ENCODE results near the gene DIS3L2.
"Not testable (repeated sequence)": the region's sequence is repeated elsewhere in the genome, so short reads cannot be mapped to it uniquely, and the experiment has no call there.

DIS3L2 gene

GRCh38 chr2:232381204-232382031 lies 419.9 kb downstream of the DIS3L2 start:
- not testable (repeated sequence) for DNase-seq (ENCODE audit: low read depth in 2 of 3, low spot score in 2 of 3)

GRCh38 chr2:232382331-232383225 lies 421.1 kb downstream of the DIS3L2 start:
- no peak for DNase-seq (ENCODE audit: low read depth in 2 of 3, low spot score in 2 of 3)

GRCh38 chr2:232384466-232384865 lies 423.0 kb downstream of the DIS3L2 start:
- no peak for DNase-seq (ENCODE audit: low read depth in 2 of 3, low spot score in 2 of 3)

GRCh38 chr2:232385058-232385457 lies 423.5 kb downstream of the DIS3L2 start:
- not testable (repeated sequence) for DNase-seq (ENCODE audit: low read depth in 2 of 3, low spot score in 2 of 3)

GRCh38 chr2:232385660-232386489 lies 424.4 kb downstream of the DIS3L2 start:
- DNase-seq (ENCODE audit: low read depth in 2 of 3, low spot score in 2 of 3): no peak

- DNase-seq (ENCODE audit: low read depth in 2 of 3, low spot score in 2 of 3): no peak
These were observed 424.9 kb downstream of the DIS3L2 start for GRCh38 chr2:232386490-232386739.

Measured in activated CD8-positive, alpha-beta memory T cell treated with anti-CD3 and anti-CD28 coated beads for 48 hours (primary cell).